ES-I3 (cell line): ENCODE results near the gene ARL5C.

Source experiments
- H3K36me3 ChIP-seq: 2 replicates; pipeline ENCODE4 v1.6.1; 2013; ENCODE audit warnings: mild to moderate bottlenecking, low read length, control low read depth, moderate library complexity; ENCODE audit not compliant: insufficient read depth
- H3K4me1 ChIP-seq: 2 replicates; pipeline ENCODE4 v1.6.1; 2013; ENCODE audit warnings: mild to moderate bottlenecking, control low read depth, low read length; ENCODE audit not compliant: insufficient read depth
- H3K9ac ChIP-seq: 2 replicates; pipeline ENCODE4 v1.6.1; 2013; ENCODE audit warnings: low read depth, mild to moderate bottlenecking, low read length, moderate library complexity
- H3K9me3 ChIP-seq: 2 replicates; pipeline ENCODE4 v1.6.1; 2013; ENCODE audit warnings: mild to moderate bottlenecking, low read length, moderate library complexity; ENCODE audit not compliant: control insufficient read depth, insufficient read depth

Gene ARL5C

DNA sequence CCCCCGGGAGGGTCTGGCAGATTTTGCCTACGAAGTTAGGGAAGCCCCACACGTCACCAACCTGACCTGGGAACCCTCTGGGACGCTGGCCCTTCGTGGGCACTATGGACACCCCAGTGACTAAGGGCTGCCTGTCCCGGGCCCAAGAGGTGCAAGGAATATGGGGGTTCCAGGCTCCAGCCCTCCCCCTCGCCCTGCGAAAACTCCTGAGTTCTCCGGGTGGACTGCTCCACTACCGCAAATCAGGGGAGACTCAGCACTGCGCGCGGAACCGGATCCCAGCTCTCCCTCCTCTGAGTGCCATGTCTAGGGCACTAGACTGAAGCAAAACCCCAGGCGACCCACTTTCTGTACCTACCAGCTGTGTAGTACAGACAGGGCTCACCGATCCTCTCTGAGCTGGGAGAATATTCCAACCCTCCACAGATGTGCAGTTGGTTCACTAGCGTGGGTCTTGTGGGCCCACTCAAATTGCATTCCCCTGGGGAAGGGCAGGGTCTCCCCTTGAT lies at the start of gene ARL5C:
TSS of gene ARL5C (minus strand) at position 321 of the 509 bp plus-strand sequence. CDS start 401 bp downstream, outside the sequence.
- H3K9ac ChIP-seq = peak within 1 kb of the TSS; percentile 72; the same call in 1 of the 2 replicates
- H3K36me3 ChIP-seq = no peaks in the 10 kb centered on the region
- peaks cover 8% of the 10 kb centered on the region; the same call in 1 of the 2 replicates for H3K4me1 ChIP-seq
- no peaks in the 10 kb centered on the region for H3K9me3 ChIP-seq

DNA sequence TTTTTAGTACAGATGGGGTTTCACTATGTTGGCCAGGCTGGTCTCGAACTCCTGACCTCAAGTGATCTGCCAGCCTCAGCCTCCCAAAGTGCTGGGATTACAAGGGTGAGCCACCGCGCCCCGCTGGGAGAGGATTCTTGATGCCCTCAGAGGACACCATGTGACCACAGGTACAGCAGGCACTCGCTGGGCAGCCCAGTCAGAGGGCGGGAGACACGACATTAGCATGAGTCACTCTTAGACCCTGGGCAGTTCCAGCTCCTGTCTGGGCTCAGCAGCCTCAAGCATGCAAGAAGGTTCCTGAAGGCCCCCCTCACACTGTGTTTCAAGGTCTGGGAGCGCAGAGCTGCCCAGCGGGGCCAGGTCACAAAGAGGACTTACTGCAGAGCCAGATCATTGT lies 47.9 kb upstream of the ARL5C start:
- no peaks in the 10 kb centered on the region for H3K9me3 ChIP-seq
- peaks cover 19% of the 10 kb centered on the region for H3K4me1 ChIP-seq
- no peaks in the 10 kb centered on the region for H3K36me3 ChIP-seq
- H3K9ac ChIP-seq = no peak overlapping the region

DNA sequence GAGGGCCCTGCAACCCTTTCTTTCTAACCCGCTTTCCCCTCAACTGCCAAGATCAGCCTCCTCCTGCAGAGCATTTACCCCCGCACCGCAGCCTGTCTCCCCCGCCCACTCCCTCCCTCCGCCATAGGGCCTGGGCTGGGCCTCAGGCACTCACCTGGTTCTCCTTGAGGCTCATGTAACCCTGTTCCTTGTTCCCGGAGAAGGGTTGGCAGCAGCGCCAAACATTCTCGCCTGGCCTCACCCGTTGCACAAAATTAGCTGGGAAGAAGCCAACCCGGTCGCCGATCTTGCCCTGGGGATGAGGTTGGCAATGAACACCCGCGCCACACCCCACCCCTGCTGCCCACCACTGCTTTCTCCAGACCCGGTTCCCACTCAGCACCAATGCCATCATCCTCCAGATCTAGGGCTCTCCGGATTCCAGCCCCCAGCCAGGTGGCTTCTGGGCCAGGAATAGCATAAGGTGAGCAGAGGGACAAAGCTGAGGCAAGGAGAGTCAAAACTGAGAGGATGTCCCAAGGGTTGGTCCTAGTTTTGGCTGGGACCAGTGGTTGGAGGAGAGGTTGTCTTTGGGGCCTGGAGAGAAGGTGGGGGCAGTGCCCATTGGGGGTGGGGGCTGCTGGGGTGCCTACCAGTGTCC lies 47.0 kb upstream of the ARL5C start:
- Histone ChIP-seq H3K4me1 (peaks cover 23% of the 10 kb centered on the region), H3K9me3 (no peaks in the 10 kb centered on the region), H3K9ac (no peak overlapping the region), H3K36me3 (no peaks in the 10 kb centered on the region)

GRCh38 chr17:39212195-39212810 lies 46.3 kb upstream of the ARL5C start:
- Histone ChIP-seq H3K9ac (no peak overlapping the region), H3K36me3 (no peaks in the 10 kb centered on the region), H3K4me1 (peaks cover 23% of the 10 kb centered on the region), H3K9me3 (no peaks in the 10 kb centered on the region)

GRCh38 chr17:39210093-39210434 lies 44.1 kb upstream of the ARL5C start:
- H3K9me3 ChIP-seq = no peaks in the 10 kb centered on the region
- H3K36me3 ChIP-seq = no peaks in the 10 kb centered on the region
- peaks cover 23% of the 10 kb centered on the region for H3K4me1 ChIP-seq
- peak overlapping the region; percentile 37 for H3K9ac ChIP-seq

GRCh38 chr17:39209317-39210092 lies 43.5 kb upstream of the ARL5C start:
- Histone ChIP-seq H3K4me1 (peaks cover 23% of the 10 kb centered on the region), H3K36me3 (no peaks in the 10 kb centered on the region), H3K9me3 (no peaks in the 10 kb centered on the region), H3K9ac (peak overlapping the region; percentile 37)

- peaks cover 3% of the 10 kb centered on the region; the same call in 1 of the 2 replicates for H3K36me3 ChIP-seq
- H3K4me1 ChIP-seq = peaks cover 21% of the 10 kb centered on the region
- H3K9ac ChIP-seq = no peak overlapping the region
- H3K9me3 ChIP-seq = no peaks in the 10 kb centered on the region
Observed at GRCh38 chr17:39208893-39209292, 42.9 kb upstream of the ARL5C start.

- H3K9me3 ChIP-seq = no peaks in the 10 kb centered on the region
- H3K9ac ChIP-seq = no peak overlapping the region
- peaks cover 21% of the 10 kb centered on the region for H3K4me1 ChIP-seq
- H3K36me3 ChIP-seq = peaks cover 5% of the 10 kb centered on the region
Observed at GRCh38 chr17:39208136-39208535, 42.2 kb upstream of the ARL5C start.

GRCh38 chr17:39205112-39205526 lies 39.2 kb upstream of the ARL5C start:
- H3K9me3 ChIP-seq = no peaks in the 10 kb centered on the region
- H3K9ac ChIP-seq = no peak overlapping the region
- peaks cover 14% of the 10 kb centered on the region for H3K4me1 ChIP-seq
- H3K36me3 ChIP-seq = peaks cover 24% of the 10 kb centered on the region

GRCh38 chr17:39204245-39204644 lies 38.3 kb upstream of the ARL5C start:
- peaks cover 12% of the 10 kb centered on the region for H3K4me1 ChIP-seq
- no peak overlapping the region for H3K9ac ChIP-seq
- no peaks in the 10 kb centered on the region for H3K9me3 ChIP-seq
- H3K36me3 ChIP-seq = peaks cover 24% of the 10 kb centered on the region

DNA sequence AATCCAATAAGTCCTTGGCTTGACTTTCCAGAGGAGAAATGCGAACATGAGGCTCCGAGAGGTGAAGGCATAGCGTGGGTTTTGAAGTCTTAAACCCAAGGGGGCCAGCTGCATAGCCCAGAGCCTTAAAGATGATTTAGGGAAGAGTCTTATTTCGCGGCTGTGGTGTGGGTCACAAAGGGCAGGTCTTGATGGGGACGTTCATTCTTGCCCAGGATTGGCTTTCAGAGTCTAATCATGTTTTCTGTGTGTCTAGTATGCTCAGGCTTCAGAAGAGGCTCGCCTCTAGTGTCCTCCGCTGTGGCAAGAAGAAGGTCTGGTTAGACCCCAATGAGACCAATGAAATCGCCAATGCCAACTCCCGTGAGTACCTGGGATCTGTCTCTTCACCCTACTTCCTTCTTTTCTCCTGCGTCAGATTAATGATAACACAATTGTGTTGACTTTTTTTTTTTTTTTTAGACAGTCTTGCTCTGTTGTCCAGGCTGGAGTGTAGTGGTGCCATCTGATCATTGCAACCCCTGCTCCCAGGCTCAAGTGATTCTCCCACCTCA lies 35.1 kb upstream of the ARL5C start:
- Histone ChIP-seq H3K4me1 (peaks cover 8% of the 10 kb centered on the region; the same call in 1 of the 2 replicates), H3K9me3 (no peaks in the 10 kb centered on the region), H3K9ac (peak overlapping the region; percentile 80), H3K36me3 (peaks cover 24% of the 10 kb centered on the region)

- Histone ChIP-seq H3K9ac (peak within 1 kb of the TSS; percentile 80), H3K36me3 (peaks cover 24% of the 10 kb centered on the region), H3K9me3 (no peaks in the 10 kb centered on the region), H3K4me1 (peaks cover 16% of the 10 kb centered on the region)
Observed at GRCh38 chr17:39200070-39200879, 34.3 kb upstream of the ARL5C start, which contains the start of gene RPL19. RPL19 (plus strand) TSS chr17:39200283; CDS start chr17:39200345, 62 bp downstream.

GRCh38 chr17:39199820-39200069 lies 33.8 kb upstream of the ARL5C start:
- no peaks in the 10 kb centered on the region for H3K9me3 ChIP-seq
- peaks cover 24% of the 10 kb centered on the region for H3K36me3 ChIP-seq
- peak overlapping the region; percentile 80 for H3K9ac ChIP-seq
- peaks cover 18% of the 10 kb centered on the region for H3K4me1 ChIP-seq

GRCh38 chr17:39198186-39198566 lies 32.2 kb upstream of the ARL5C start:
- Histone ChIP-seq H3K9ac (peak overlapping the region; percentile 90; the same call in 1 of the 2 replicates), H3K9me3 (no peaks in the 10 kb centered on the region), H3K36me3 (peaks cover 18% of the 10 kb centered on the region), H3K4me1 (peaks cover 18% of the 10 kb centered on the region)
